Measurements from ENCODE around the gene SLC17A3.

Gene SLC17A3, protein sequence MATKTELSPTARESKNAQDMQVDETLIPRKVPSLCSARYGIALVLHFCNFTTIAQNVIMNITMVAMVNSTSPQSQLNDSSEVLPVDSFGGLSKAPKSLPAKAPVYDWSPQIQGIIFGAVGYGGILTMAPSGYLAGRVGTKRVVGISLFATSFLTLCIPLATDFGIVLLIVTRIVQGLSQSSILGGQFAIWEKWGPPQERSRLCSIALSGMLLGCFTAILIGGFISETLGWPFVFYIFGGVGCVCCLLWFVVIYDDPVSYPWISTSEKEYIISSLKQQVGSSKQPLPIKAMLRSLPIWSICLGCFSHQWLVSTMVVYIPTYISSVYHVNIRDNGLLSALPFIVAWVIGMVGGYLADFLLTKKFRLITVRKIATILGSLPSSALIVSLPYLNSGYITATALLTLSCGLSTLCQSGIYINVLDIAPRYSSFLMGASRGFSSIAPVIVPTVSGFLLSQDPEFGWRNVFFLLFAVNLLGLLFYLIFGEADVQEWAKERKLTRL

DNA sequence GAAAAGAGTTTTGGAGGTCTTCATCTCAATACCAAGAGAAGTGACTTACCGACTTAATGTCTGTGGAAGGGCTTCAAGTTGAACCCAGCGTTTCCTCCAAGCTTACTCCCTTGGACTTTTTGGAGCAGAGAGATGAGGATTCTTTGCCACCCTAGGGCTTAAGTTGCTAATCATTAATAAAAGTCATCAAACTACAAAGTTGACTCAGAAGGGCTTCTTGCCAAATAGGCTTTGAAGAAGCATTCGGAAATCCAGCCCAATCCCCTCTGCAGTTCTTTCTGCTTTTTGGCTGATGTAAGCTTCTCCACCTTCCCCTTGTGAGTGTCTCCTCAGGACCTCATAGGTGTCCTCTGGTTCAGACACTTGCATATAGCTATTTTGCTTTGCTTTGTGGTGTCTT is at the start of gene SLC17A3:
TSS of gene SLC17A3 (minus strand) at position 126 of the 400 bp plus-strand sequence. CDS start 5,856 bp downstream, outside the sequence.
- no peak for DNase-seq

DNA sequence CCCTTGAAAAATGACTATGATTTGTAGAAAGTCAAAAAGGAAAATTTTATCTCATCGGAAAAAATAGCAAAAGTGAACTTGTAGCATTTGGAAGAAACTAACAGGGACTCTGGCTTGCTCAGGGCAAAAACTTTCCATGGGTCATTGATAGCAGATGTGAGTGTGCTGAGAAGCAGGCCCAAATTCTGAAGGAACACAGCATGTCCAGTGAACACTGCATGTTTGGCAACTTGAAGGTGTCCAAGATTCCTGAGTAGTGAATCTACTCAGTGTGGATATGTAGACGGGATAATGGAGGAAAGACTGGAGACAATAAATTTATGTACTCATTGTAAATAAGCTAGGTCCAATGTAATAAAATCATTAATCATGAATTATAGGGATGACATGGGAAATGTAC is 48.3 kb upstream of the SLC17A3 start:
- no peak for DNase-seq

DNA sequence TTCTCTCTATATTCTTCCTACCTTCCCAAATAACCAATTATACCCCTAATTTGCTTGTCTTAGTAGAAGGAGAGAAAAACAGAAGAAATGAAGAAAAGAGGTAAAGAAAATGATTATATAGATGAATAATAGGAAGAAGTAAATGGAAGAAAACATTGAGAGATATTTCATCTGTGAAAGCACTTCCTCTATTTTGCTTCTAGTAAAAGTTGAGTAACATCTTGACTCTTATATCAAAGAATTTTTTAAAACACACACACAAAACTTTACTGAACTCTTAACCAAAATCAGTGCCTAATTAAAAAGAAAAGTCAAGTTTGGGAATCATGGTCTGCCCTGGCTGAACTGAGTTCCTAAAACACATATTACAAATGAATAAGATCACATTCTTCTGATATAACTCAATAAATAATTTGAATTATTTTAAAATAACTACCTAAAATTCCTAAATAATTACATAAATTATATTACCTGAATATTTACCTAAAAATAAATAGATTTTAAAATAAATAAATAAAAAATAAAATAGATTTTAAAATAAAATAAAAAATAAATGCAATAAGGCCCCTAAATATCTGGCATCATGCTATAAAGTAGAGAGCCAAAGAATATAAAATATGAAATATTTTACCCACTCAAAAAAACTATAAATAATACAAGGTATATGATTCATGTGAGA is 47.6 kb upstream of the SLC17A3 start:
- DNase-seq: no peak

DNA sequence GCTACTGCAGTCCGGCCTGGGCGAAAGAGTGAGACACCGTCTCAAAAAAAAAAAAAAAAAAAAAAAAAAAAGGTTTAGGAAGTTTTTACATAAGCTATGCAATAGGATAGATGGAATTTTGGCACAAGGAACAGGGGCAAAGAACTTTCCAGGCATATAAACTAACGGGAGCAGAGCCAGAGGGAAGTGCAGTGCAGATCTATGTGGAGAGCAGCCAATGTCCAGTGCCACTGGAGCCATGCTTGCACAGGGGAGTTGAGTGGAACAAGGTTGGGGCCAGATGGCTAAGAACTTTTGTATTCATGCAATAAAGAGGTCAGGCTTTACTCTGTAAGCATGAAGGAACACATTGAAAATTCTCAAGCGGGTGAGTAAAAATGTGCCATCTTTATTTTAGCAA is 45.6 kb upstream of the SLC17A3 start:
- DNase-seq: no peak

DNA sequence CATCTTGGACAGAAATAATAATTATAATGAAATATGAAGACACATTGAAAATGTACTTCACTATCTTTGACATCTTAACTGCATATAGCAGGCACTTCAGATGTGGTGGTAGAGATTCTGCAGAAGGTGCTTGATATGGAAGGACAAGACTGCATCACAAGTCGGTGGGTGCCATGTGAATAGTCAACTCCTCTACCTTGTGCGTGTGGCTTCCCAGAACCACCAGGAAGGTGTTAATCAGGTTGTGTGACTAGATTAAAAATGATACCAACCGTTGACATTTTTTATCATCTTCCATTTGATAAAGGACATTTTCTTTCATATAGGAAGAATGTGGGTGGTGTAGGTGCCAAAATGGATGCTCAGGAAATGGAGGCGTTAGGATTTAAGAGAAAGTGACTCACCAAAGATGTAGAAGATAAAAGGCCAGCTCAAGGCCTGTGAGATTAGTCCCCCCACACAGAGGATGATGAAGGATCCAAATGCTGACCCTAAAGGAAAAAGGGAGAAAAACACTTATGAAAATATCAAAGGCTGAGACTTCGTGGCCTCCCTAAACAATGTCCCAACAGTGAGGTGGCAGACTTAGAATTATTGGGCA is 44.1 kb upstream of the SLC17A3 start:
- no peak for DNase-seq

DNA sequence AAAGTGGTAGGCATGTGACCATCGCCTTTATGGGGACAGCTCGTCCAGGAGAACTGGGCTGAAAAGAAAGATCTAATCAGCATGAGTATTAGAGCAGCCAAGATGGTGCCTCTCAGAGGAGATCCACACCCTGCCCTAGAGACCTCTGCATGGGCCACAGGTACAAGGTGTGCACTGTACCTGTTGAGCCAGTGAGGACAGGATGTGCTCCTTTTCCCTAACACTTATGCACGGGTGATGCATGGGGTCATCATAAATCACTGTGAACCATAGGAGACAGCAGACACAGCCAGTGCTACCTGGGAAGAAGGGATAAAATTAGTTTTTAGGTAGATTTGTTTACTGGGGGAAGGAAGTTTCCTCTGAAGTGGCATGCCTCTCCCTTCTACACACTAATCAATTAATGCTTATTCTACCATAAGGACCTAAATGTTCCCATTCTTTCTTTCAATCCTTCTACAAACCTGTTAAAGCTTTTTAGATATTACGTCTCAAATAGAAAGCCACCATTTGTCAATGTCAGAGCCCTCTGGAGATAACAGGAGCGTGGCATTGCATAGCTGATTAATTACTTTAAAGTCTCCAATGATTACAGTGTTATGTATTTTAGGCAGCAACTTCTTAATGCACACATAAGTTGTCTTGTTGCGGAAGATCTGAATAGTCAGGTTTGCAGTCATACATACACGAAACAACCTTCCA is 42.9 kb upstream of the SLC17A3 start:
- DNase-seq: no peak

DNA sequence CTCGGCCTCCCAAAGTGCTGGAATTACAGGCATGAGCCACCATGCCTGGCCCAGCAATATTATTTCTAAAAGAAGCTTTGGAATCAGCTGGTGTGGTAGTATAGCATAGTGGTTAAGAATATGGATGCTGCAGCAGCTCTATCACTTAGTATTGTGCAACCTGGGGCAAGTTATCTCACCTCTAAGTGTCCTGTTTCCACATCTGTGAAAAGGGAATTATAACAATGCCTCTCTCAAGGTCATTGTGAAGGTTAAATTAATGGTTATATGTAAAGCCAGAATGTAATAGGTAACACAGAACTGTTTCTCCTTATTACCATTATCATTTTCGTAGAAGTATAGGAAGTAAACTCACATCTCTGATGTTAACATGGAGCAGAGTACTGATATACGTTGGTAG is 42.3 kb upstream of the SLC17A3 start:
- no peak for DNase-seq

DNA sequence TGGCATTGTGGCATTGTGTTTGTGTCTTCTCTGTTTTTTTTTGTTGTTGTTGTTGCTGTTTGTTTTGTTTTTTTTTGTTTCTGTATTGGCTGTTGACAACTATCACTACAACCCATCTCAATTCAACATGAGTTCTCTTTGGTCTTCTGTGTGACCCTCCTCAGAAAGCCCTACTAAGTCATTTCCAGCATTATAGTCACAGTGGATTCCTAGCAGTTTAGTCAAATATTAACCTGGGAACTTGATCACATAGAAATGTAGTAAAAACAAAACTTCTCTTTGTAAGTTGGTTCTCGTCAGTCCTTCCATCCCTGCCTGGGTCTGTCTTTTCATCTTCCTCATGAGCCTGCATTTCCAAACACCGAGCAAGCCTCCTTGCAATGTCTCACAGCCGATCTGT is 39.7 kb upstream of the SLC17A3 start:
- DNase-seq: no peak

DNA sequence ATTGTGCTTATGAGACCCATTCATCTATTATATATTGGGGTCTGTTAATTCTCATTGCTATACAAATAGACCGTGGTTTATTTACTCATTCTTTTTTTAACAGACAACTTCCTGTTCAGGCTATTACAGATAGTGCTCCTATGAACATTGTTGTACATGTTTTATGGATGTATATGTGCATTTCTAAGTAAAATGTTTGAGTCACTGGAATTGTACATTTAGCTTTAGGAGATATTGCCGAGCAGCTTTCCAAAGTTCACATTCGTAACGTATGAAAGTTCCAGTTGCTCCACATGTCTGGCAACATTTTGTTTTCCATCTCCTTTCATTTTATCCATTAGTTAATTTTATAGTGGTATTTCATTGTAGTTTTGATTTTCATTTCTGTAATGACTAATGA is 37.3 kb upstream of the SLC17A3 start:
- DNase-seq: no peak

DNA sequence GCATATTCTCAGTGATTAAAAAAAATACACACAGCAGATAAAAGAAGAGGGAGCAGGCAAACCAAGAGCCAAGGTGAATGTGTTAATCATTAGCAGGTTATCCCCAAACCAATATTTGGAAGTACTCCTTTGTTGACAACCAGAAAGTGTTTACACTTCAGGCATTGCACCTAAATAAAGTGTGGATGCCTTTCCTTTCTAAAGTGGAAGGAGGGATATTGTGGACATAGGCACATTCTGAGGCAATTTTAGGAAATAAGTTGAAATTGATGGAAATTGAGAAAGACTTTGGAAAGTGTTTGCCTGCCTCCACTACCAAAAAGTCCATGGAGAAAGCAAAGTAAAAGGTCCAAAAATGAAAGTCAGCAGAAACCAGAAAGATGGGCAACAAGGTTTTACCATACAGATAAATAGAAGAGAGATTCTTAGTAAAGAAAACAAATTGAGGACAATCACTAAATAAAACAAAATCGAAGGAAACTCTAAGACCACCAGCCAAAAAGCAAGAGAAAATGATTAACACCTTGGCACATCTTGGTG is 33.5 kb upstream of the SLC17A3 start:
- DNase-seq: no peak

DNA sequence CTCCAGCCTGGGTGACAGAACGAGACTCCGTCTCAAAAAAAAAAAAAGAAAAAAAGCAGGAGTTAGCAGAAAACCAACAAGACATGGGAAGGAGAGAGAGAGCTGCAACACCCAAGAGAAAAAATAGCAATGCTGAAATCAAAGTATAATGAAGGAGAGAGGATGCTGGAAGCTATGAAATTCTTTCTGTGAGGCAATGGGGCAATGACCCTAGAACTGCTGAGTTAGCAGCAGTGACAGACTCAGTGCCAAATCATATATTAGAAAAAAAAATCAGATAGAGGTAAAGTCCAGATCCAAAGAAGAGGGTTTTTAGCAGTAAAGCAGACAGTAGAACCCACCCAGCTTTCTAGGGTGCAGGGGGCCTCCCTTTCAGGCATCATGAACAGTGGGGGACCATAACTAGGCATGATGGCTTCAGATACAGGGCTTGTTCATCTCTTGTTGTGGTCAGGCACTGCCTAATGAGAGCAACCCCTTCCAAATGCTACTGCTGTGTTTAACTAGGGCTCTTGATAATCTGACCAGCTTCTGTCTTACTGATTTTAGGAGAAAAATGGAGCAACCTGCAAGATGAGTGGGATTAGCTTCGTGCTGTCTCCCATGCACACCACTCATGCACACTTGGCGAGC is 29.5 kb upstream of the SLC17A3 start:
- no peak for DNase-seq

DNA sequence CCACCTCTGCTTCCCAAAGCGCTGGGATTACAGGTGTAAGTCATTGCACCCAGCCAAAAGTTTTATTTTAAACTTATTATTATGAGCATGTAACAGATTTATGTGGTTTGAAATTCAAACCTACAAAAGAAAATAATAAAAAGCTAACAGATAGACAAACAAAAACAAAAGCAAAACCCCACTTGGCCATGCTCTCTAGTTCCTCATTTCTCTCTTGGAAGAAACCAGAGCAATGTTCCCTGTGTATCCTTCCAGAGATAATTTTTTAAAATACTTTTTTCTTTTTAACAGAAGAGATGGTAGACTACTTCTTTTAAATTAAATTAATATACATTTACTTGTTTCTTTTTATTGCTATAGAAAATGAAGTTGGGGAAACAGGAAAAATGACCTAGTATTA is 28.0 kb upstream of the SLC17A3 start:
- DNase-seq: no peak

DNA sequence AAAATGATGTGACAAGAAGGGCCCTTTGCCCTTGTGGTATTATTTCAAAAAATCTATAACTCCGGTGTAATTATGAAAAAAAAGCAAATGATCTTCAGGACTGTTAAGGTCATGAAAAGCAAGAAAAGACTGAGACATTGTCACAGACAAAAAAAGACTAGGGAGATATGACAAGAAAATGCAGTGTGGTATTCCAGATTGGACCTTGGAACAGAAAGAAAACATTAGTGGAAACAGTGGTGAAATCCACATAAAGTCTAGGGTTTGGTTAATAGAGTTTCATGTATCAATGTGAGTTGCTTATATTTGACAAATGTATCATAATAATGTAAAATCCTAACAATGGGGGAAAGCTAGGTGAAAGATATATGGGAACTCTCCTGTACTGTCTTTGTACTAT is 26.8 kb upstream of the SLC17A3 start:
- DNase-seq: no peak

DNA sequence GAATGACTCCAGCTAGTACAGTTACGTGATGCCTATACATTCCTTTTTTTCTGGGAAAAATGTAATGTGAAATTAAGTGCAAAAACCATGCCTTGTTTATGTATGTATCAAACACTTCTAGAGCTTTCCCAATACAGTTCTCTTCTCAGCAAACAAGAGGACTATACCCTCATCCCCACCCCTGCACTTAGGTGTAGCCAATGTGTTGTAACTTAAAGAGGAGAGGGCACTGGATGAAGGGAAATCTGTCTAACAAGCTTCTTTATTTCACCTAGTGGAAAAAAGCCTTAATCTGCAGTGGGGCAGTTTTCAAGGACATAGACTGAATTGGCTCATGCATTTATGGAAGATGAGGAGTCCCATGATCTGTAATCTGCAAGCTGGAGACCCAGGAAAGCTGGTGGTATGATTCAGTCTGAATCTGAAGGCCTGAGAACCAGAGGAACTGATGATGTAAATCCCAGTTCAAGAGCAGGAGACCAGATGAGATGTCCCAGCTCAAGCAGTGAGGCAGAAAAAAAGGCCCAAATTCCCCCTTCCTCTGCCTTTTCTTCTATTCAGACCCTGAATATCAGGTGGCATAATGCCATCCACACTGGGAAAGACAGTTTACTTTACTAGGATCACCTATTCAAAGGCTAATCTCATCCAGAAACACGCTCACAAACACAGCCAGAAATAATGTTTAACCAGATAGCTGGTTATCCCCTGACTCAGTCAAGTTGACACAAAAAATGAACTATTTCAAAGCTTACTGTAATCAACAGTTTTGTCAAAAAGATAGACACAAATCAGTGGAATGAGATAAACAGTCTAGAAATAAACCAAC is 25.8 kb upstream of the SLC17A3 start:
- no peak for DNase-seq

DNA sequence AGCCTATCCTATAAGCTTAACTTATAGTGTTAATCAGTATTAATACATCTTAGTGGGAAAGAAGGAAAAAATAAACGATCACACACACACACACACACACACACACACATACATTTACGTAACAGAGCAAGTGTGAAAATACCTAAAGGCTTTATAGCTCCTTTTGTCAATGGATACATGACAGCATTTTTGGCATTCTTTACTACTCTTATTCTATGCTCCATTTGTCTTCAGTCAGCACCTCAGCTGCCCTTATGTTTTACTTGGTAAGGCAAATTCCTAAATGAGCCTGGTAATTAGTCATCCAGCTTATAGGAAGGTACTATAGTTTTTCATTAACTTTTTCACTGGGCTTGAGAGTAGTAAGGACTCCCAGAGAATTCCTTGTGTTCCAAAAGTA is 25.1 kb upstream of the SLC17A3 start:
- DNase-seq: no peak

DNA sequence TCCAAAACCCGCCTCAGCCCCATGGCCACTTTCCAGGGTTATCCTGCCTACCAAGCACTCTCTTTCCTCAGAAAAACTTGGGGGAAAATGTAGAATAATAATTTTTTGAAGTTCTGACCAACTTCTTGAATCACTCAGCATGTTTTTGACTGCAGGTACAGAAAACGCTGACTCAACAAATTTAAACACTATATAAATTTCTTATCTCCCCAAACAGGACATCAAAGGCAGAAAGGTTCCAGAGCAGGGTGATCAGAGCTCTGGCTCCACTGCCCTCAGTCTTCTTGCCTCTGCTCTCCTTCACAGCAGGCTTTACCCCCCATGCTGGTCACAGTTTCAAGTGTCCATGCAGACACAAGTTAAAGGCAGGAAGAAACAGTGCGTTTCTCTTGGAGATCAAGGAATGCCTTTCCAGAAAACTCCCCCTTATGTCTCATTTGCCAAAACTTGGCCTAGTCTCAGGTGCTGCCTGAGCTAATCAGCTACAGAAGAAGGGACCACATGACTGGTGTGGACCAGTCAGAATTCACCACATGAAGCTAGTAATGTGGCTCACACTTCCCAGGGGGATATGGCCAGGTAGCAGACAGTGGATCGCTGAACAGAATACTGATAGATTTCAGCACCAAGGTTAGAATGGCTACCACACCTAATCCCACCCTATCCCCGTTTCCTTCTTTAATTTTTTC is 24.4 kb upstream of the SLC17A3 start:
- no peak for DNase-seq

DNA sequence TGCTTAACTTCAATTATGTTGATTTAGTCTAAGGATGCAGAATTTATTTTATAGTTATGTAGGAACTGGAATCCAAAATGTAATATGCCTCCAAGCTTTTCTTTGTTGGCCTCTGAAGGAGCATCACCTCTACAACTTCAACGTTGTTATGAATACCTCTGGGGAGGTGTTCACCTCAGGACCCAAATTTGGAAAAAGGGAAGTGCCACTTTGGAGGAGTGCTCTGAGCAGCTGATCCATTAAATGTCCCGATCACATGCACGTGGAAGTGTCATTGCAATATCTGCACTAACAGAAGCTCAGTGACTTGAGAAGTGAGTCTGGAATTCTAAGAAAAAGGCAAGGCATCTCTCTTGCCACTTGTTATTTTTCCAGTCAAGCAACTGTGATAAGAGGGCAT is 22.2 kb upstream of the SLC17A3 start:
- no peak for DNase-seq

DNA sequence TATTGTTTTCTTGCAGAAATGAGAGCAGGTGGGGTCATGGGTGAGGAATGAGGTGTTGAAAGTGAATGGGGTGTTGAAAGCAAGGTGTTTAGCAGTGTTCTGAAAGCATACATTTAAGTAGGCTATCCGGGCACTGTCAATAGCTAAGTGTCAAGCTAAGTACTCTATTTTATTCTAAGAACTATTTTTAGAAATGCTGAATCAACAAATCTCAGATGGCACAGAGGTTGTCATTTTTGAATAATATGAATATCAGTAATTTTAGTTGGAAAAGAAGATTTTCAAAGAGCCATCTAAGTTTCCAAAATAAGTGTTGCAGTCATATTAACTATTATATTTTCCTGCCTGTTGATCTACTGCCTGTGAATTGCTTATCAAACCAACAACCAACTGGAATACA is 21.7 kb upstream of the SLC17A3 start:
- DNase-seq: no peak

DNA sequence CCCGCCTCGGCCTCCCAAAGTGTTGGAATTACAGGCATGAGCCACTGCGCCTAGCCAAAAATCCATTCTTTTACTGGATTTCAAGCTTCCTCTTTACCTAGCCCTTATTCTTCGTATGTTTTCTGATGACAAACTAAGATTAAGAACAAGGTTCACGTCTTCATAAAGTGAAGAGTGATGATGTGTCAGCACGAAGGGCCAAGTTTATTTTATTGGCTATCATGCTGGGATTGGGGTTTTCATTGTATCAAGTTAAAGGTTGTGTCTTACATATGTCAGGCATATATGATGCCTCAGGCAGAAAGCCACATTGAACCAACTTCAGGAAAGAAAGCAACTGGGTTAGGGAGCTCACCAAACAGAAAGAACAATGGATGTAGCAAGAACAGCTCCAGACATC is 19.7 kb upstream of the SLC17A3 start:
- DNase-seq: no peak

DNA sequence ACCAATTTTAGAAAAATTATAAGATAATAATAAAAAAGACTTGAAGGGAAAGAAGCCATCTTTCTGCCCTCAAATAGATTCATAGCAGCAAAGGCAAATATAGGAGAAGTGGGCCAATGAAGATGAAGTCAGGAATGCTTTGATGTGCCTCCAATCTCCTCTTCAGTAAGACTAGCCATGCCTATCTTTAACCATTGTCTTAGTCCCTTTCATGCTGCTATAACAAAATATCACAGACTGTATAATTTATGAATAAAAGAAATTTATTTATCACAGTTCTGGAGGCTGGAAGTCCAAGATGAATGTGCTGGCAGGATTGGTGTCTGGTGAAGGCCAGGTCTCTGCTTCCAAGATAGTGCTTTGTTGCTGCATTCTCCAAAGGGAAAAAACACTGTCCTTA is 18.8 kb upstream of the SLC17A3 start:
- DNase-seq: no peak

Measured in NCI-H1930 (cell line).